GM12873 (cell line): ENCODE measurements around the gene GFI1.

Experiments used
- CTCF ChIP-seq: IDR thresholded peaks from 2 replicates; pipeline ENCODE4 v1.5.1; 2012; ENCODE audit warnings: low read depth, mild to moderate bottlenecking, moderate library complexity, low read length, control low read depth; ENCODE audit not compliant: insufficient read depth; ENCODE audit errors: missing control alignments

GFI1 gene

DNA sequence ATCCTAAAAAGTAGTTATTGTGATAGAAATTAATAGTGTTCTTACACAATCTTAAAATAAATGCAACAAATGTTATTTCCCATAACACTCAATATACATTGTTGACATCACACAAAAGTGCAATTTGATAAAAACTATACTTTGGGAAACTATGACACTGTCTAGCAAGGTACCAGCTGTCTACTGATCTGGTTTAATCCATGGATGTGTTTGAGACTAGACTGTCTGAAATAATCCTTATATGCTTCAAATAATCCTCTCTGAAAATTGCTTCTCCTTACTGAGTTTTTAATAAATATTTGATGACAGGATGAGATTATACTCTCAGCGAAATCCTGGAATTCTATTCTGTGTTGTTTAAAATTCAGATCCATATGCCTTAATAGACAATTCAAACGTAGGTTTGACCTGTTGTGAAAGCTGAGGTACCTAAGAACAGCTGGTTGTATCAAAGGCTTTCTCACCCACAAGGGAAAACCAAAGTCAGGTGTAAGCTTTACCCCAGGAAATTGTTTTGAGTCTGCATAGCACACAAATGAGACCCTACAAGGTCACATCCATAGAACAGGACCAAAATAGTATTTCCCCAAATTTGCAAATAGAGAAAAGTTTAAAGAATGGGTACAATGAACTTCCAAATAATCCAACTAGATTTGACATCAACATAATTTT is 8.8 kb upstream of the GFI1 start:
- TF ChIP-seq CTCF: no peak

DNA sequence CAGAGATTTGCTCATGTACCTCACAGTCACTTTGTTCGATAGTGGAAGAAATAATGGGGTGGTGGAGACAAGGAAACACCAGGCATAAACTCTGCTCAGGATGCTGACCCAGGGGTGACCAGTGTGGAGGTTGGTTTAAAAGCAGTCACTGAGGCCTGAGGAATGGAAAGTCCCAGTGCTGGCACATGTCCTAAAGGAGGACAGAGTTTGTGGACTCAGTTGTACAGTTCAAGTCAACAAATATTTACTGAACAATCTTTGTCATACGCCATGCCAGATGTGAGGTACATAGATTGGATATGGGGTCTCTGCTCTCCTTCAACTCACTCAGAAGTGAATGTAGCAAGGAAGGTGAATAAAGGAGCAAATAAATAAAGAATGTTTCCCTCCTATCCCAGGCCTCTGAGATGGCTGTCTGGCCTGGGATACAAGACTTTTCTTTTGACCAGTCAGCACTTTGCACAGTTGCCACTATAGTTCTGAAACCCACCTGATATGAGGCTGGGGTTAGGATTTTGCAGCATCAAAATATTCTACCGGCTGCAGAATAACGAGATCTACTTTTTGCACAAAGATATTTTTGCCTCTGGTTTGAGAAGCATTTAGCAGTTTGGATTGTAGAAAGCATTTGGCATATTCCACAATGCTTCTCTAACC is 7.9 kb upstream of the GFI1 start:
- no peak for TF ChIP-seq CTCF

- no peak for TF ChIP-seq CTCF
Observed at GRCh38 chr1:92493139-92493538, 6.4 kb upstream of the GFI1 start.

DNA sequence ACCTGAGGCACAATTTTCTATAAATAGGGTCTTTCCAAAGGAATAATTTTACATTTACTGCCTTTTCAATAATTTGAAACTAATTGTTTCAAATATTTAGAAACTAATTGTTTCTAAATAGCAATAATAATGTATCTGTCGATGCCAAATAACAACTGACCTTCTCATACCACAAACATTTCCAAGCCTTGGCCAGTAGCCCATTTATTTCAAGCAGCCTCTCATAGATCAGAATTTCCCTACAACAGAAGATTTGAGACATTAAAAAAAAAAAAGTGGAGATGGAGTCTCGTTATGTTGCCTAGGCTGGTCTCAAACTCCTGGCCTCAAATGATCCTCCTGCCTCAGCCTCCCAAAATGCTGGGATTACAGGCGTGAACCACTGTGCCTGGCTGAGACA is 2.1 kb upstream of the GFI1 start:
- TF ChIP-seq CTCF: no peak

GRCh38 chr1:92488416-92488815 is 1.7 kb upstream of the GFI1 start:
- TF ChIP-seq CTCF: no peak

DNA sequence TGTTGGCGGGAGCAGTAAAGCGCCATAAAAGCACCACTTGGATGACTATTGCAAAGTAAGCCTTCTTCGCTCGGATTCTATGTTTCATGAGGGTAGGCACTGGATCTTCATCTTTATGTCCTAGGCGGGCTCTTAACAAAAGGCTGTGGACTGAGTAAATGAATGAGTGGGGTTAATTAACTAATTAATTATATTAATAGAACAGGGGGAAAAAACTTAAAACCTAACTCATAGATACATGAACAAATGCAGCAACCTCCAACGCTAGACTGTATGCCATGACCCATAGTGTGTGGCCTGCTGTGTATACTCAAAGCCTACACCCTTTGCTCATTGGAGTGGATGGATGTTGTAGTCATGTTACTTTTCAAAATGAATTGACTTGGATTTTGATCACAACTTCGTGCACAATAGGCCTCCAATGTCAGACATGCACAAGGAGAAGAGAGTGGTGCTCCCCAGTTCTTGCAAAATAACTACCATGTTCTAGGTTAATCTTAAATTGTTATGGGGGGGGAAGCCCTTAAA is 417 bp upstream of the GFI1 start:
- TF ChIP-seq CTCF: no peak

GRCh38 chr1:92485381-92486250 is 1.1 kb downstream of the GFI1 start:
- TF ChIP-seq CTCF: peak; percentile 57
